ENCODE measurements around the gene LILRB5. TPM values are rescaled to one million over a fixed set of nuclear protein-coding genes. Genes with fewer than 3 reads are reported as not detected.
"Not testable (repeated sequence)": the region's sequence is repeated elsewhere in the genome, so short reads cannot be mapped to it uniquely, and the experiment has no call there.

LILRB5 gene
- total RNA-seq, 1 experiment from 2014 or later, result not detected

DNA sequence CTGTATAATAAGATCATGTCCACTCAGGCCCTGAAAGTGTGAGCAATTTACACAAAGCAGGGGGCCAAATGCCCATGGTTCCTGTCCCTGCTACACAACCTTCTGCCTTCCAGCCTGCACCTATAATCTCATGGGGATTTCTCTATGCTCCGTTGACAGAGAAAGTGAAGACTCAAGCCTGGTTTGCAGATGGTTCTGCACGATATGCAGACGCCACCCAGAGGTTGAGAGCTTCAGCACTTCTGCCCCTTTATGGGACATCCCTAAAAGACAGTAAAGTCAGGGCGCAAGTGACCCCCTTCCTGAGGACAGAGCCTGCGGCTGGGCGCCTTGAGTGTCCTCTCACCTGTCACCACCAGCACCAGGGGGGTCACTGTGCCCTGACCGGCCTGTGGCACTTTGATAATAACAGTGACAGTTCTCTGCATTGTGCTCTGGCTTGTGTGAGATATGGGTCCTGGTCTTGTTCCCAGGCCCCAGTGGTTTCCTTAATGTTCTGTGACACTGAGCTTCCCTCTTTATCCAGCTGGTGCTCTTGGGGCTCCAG, 40.8 kb upstream of the LILRB5 start:
- Histone ChIP-seq H3K4me3 (ENCODE audit: low read depth, low read length, poor library complexity, severe bottlenecking) (no peak overlapping the region), H3K27me3 (replicated peaks; ENCODE audit: insufficient read depth, low read depth, low read length, poor library complexity) (peaks cover 55% of the 10 kb centered on the region), H3K36me3 (ENCODE audit: insufficient read depth, low read length, poor library complexity, severe bottlenecking) (no peaks in the 10 kb centered on the region), H3K9me3 (ENCODE audit: low read depth, low read length, poor library complexity, severe bottlenecking) (no peaks in the 10 kb centered on the region), H3K27ac (ENCODE audit: low read depth, low read length, poor library complexity, severe bottlenecking) (no peak overlapping the region), H3K4me1 (ENCODE audit: insufficient read depth, low read length, poor library complexity, severe bottlenecking) (no peaks in the 10 kb centered on the region)
- BruUV-seq (replicated peaks), result no TSS peak
- CTCF ChIA-PET, result no interaction called here
- POLR2A ChIA-PET (ENCODE audit: low non-redundant PET), result no interaction called here
- intact Hi-C loops (cut with micrococcal nuclease; ENCODE audit: unreplicated experiment), result loop anchor here (5.0 kb wide), 1 partner anchor 279 kb away; no protein-coding TSS in a partner anchor
- no peak for DNase-seq (ENCODE audit: low spot score)
- no peak for TF ChIP-seq EZH2 (IDR thresholded peaks at IDR 0.05; ENCODE audit: borderline replicate concordance, low read depth, low read length, poor library complexity, severe bottlenecking)
- TF ChIP-seq, protein P1, sequence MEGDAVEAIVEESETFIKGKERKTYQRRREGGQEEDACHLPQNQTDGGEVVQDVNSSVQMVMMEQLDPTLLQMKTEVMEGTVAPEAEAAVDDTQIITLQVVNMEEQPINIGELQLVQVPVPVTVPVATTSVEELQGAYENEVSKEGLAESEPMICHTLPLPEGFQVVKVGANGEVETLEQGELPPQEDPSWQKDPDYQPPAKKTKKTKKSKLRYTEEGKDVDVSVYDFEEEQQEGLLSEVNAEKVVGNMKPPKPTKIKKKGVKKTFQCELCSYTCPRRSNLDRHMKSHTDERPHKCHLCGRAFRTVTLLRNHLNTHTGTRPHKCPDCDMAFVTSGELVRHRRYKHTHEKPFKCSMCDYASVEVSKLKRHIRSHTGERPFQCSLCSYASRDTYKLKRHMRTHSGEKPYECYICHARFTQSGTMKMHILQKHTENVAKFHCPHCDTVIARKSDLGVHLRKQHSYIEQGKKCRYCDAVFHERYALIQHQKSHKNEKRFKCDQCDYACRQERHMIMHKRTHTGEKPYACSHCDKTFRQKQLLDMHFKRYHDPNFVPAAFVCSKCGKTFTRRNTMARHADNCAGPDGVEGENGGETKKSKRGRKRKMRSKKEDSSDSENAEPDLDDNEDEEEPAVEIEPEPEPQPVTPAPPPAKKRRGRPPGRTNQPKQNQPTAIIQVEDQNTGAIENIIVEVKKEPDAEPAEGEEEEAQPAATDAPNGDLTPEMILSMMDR (conservative IDR thresholded peaks at IDR 0.05; ENCODE audit: low read depth, low read length), result peak; percentile 24; the same call in 1 of the 2 replicates

DNA sequence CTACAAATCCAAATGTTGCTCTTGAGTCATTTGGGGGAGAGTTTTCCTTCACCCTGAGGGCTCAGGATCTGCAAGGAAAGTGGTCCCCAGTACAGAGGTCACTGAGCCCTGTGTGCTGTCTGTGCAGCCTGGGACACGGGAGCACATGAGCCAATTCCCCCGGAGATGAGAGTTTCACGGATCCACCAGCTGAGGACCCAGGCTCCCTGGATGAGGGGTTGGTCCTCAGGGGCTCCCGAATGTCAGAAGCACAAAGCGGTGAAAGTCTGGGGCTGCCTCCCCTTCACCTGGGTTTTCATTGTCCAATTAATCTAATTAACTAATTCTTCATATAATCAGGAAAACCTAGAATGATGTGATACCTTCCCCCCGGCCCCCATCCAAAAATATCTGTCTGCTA, 37.5 kb upstream of the LILRB5 start:
- CTCF ChIA-PET, result no interaction called here
- DNase-seq (ENCODE audit: low spot score), result no peak
- TF ChIP-seq, protein P1 (conservative IDR thresholded peaks at IDR 0.05; ENCODE audit: low read depth, low read length), result no peak
- no peak for TF ChIP-seq EZH2 (IDR thresholded peaks at IDR 0.05; ENCODE audit: borderline replicate concordance, low read depth, low read length, poor library complexity, severe bottlenecking)

GRCh38 chr19:54289160-54289559, 32.1 kb upstream of the LILRB5 start:
- peaks cover 69% of the 10 kb centered on the region for H3K27me3 ChIP-seq (replicated peaks; ENCODE audit: insufficient read depth, low read depth, low read length, poor library complexity)
- intact Hi-C loops (cut with micrococcal nuclease; ENCODE audit: unreplicated experiment); H3K4me1 ChIP-seq (ENCODE audit: insufficient read depth, low read length, poor library complexity, severe bottlenecking); H3K9me3 ChIP-seq (ENCODE audit: low read depth, low read length, poor library complexity, severe bottlenecking); H3K4me3 ChIP-seq (ENCODE audit: low read depth, low read length, poor library complexity, severe bottlenecking); BruUV-seq (replicated peaks); POLR2A ChIA-PET (ENCODE audit: low non-redundant PET); H3K27ac ChIP-seq (ENCODE audit: low read depth, low read length, poor library complexity, severe bottlenecking); CTCF ChIA-PET; H3K36me3 ChIP-seq (ENCODE audit: insufficient read depth, low read length, poor library complexity, severe bottlenecking); DNase-seq (ENCODE audit: low spot score): not testable (repeated sequence)

More for the DNA sequence above, 37.5 kb upstream of the LILRB5 start:
- POLR2A ChIA-PET (ENCODE audit: low non-redundant PET), result no interaction called here
- no peaks in the 10 kb centered on the region for H3K9me3 ChIP-seq (ENCODE audit: low read depth, low read length, poor library complexity, severe bottlenecking)
- no peaks in the 10 kb centered on the region for H3K36me3 ChIP-seq (ENCODE audit: insufficient read depth, low read length, poor library complexity, severe bottlenecking)
- H3K27me3 ChIP-seq (replicated peaks; ENCODE audit: insufficient read depth, low read depth, low read length, poor library complexity), result peaks cover 65% of the 10 kb centered on the region
- no TSS peak for BruUV-seq (replicated peaks)
- H3K4me3 ChIP-seq (ENCODE audit: low read depth, low read length, poor library complexity, severe bottlenecking), result no peak overlapping the region
- intact Hi-C loops (cut with micrococcal nuclease; ENCODE audit: unreplicated experiment), result no loop called here
- H3K4me1 ChIP-seq (ENCODE audit: insufficient read depth, low read length, poor library complexity, severe bottlenecking), result no peaks in the 10 kb centered on the region
- no peak overlapping the region for H3K27ac ChIP-seq (ENCODE audit: low read depth, low read length, poor library complexity, severe bottlenecking)

GRCh38 chr19:54287456-54287855, 30.4 kb upstream of the LILRB5 start:
- CTCF ChIA-PET, result no interaction called here
- intact Hi-C loops (cut with micrococcal nuclease; ENCODE audit: unreplicated experiment), result no loop called here
- Histone ChIP-seq H3K36me3 (ENCODE audit: insufficient read depth, low read length, poor library complexity, severe bottlenecking) (no peaks in the 10 kb centered on the region), H3K4me1 (ENCODE audit: insufficient read depth, low read length, poor library complexity, severe bottlenecking) (no peaks in the 10 kb centered on the region), H3K27ac (ENCODE audit: low read depth, low read length, poor library complexity, severe bottlenecking) (no peak overlapping the region), H3K4me3 (ENCODE audit: low read depth, low read length, poor library complexity, severe bottlenecking) (no peak overlapping the region), H3K9me3 (ENCODE audit: low read depth, low read length, poor library complexity, severe bottlenecking) (no peaks in the 10 kb centered on the region), H3K27me3 (replicated peaks; ENCODE audit: insufficient read depth, low read depth, low read length, poor library complexity) (peaks cover 68% of the 10 kb centered on the region)
- BruUV-seq (replicated peaks), result no TSS peak
- POLR2A ChIA-PET (ENCODE audit: low non-redundant PET), result no interaction called here
- no peak for TF ChIP-seq EZH2 (IDR thresholded peaks at IDR 0.05; ENCODE audit: borderline replicate concordance, low read depth, low read length, poor library complexity, severe bottlenecking)
- TF ChIP-seq, protein P1 (conservative IDR thresholded peaks at IDR 0.05; ENCODE audit: low read depth, low read length), result no peak
- no peak for DNase-seq (ENCODE audit: low spot score)

- H3K4me1 ChIP-seq (ENCODE audit: insufficient read depth, low read length, poor library complexity, severe bottlenecking); POLR2A ChIA-PET (ENCODE audit: low non-redundant PET); H3K9me3 ChIP-seq (ENCODE audit: low read depth, low read length, poor library complexity, severe bottlenecking); BruUV-seq (replicated peaks); H3K27ac ChIP-seq (ENCODE audit: low read depth, low read length, poor library complexity, severe bottlenecking); DNase-seq (ENCODE audit: low spot score); intact Hi-C loops (cut with micrococcal nuclease; ENCODE audit: unreplicated experiment); H3K36me3 ChIP-seq (ENCODE audit: insufficient read depth, low read length, poor library complexity, severe bottlenecking); CTCF ChIA-PET; H3K4me3 ChIP-seq (ENCODE audit: low read depth, low read length, poor library complexity, severe bottlenecking): not testable (repeated sequence)
- peaks cover 56% of the 10 kb centered on the region for H3K27me3 ChIP-seq (replicated peaks; ENCODE audit: insufficient read depth, low read depth, low read length, poor library complexity)
Observed at GRCh38 chr19:54286283-54286682, 29.2 kb upstream of the LILRB5 start.
